HEK293T (cell line): ENCODE data around the gene ZNF74.

Source experiments
- ARNT ChIP-seq: fragments of 450-650 bp; IDR thresholded peaks from 2 replicates; pipeline ENCODE4 v1.6.1; 2017; ENCODE audit warnings: mild to moderate bottlenecking
- BHLHE40 ChIP-seq: fragments of 450-650 bp; IDR thresholded peaks from 2 replicates; pipeline ENCODE4 v1.6.1; 2016; ENCODE audit warnings: mild to moderate bottlenecking, moderate library complexity, borderline replicate concordance
- FOXA1 ChIP-seq: fragments of 450-650 bp; IDR thresholded peaks from 2 replicates; pipeline ENCODE4 v1.6.1; 2016; ENCODE audit warnings: mild to moderate bottlenecking
- FOXK2 ChIP-seq: fragments of 450-650 bp; IDR thresholded peaks from 2 replicates; pipeline ENCODE4 v1.6.1; 2016; ENCODE audit warnings: mild to moderate bottlenecking
- HDGF ChIP-seq: fragments of 450-650 bp; IDR thresholded peaks from 2 replicates; pipeline ENCODE4 v1.6.1; 2017; ENCODE audit warnings: antibody characterized with exemption, borderline replicate concordance
- LEF1 ChIP-seq: fragments of 450-650 bp; IDR thresholded peaks from 2 replicates; pipeline ENCODE4 v1.6.1; 2017; ENCODE audit warnings: mild to moderate bottlenecking, borderline replicate concordance
- NFRKB ChIP-seq: fragments of 450-650 bp; IDR thresholded peaks from 2 replicates; pipeline ENCODE4 v1.6.1; 2016; ENCODE audit warnings: mild to moderate bottlenecking, moderate library complexity
- SP1 ChIP-seq: fragments of 450-650 bp; IDR thresholded peaks from 2 replicates; pipeline ENCODE4 v1.6.1; 2017
- SUZ12 ChIP-seq: fragments of 450-650 bp; IDR thresholded peaks from 2 replicates; pipeline ENCODE4 v1.6.1; 2016; ENCODE audit warnings: mild to moderate bottlenecking
- TARDBP ChIP-seq: fragments of 450-650 bp; IDR thresholded peaks from 2 replicates; pipeline ENCODE4 v1.6.1; 2016
- ZNF384 ChIP-seq: fragments of 450-650 bp; IDR thresholded peaks from 2 replicates; pipeline ENCODE4 v1.6.1; 2016

GRCh38 chr22:20424932-20425565, 31.1 kb downstream of the ZNF74 start:
- no peak for TF ChIP-seq SP1
- no peak for TF ChIP-seq FOXA1
- no peak for TF ChIP-seq BHLHE40
- no peak for TF ChIP-seq TARDBP
- no peak for TF ChIP-seq FOXK2
- no peak for TF ChIP-seq HDGF
- no peak for TF ChIP-seq SUZ12
- TF ChIP-seq NFRKB: no peak
- no peak for TF ChIP-seq ARNT
- TF ChIP-seq ZNF384: no peak
- no peak for TF ChIP-seq LEF1
